ENCODE results near the gene TMOD4.

TMOD4 gene

DNA sequence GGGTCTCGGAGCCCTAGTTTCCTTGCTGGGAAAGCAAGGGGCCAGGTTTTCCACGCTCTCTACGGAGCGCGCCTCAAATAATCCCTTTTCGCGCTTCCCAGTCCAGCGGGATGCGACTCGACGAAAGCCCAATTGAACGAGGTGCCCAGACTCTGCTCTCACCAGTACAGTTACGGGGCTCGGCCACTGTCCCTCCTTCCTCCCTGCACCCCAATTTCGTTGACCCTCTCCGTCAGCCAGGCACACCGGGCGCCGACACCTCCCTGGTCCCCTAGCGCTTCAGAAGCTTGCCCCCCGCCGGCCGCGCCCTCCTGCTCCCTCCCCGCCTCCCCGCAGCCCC lies 29.7 kb downstream of the TMOD4 start:
- DNase-seq (ENCODE audit: low read depth in 1 of 2, low spot score in 1 of 2): no peak
- no peak for TF ChIP-seq GABPA (IDR thresholded peaks at IDR 0.05; ENCODE audit: low read depth)
- TF ChIP-seq POLR2AphosphoS5 (IDR thresholded peaks at IDR 0.05; ENCODE audit: low read depth): no peak
- TF ChIP-seq CTCF (IDR thresholded peaks at IDR 0.05; ENCODE audit: insufficient read depth, low read length): no peak
- no peak for TF ChIP-seq REST (IDR thresholded peaks at IDR 0.05; ENCODE audit: insufficient replicate concordance, low read depth)
- no peak for TF ChIP-seq SPI1 (IDR thresholded peaks at IDR 0.05; ENCODE audit: borderline replicate concordance, low read depth)
- H3K4me3 ChIP-seq (replicated peaks; ENCODE audit: insufficient read depth, low read length): peak overlapping the region; percentile 71
- peaks cover 16% of the 10 kb centered on the region for H3K27me3 ChIP-seq (ENCODE audit: insufficient read depth, poor library complexity, severe bottlenecking)
- H3K27ac ChIP-seq (replicated peaks): no peak overlapping the region

DNA sequence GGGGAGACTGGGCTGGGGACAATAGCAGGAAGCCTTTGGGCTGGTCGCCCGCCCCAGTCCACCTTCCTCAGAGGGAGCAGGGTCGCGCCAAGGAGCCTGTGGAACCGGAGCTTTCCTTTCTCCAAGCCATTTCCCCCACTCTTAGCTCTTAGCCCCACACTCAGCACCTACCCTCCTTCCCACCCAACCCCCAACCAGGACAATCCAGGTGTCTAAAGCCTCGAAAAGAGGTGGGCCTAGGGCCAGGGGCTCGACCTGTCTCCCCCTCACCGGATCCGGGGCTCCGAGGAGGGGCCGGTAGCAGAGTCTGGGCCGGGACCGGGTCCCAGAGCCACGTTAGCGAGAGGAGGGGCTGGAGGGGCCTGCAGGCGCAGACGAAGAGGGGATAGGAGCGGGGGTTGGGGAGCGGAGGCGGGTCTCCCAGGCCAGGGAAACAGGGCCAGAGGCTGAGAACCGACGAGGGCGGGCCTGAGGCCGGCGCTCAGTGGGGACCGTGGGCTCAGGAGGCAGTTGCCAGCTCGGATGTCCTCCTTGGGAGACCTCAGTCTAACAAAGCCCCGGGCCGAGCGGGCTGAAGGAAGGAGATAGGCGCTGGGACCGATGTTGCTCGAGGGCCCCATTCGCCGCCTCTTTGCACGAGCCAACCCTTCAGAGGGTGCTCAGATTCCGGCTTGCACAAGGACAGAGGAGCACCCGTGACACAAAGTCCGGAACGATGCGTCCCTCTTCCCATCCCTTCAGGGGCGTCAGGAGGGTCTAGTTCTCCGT lies 30.3 kb downstream of the TMOD4 start:
- peaks cover 16% of the 10 kb centered on the region for H3K27me3 ChIP-seq (ENCODE audit: insufficient read depth, poor library complexity, severe bottlenecking)
- H3K27ac ChIP-seq (replicated peaks): no peak overlapping the region
- DNase-seq (ENCODE audit: low read depth in 1 of 2, low spot score in 1 of 2): no peak
- no peak for TF ChIP-seq GABPA (IDR thresholded peaks at IDR 0.05; ENCODE audit: low read depth)
- TF ChIP-seq SPI1 (IDR thresholded peaks at IDR 0.05; ENCODE audit: borderline replicate concordance, low read depth): no peak
- TF ChIP-seq REST (IDR thresholded peaks at IDR 0.05; ENCODE audit: insufficient replicate concordance, low read depth): no peak
- no peak for TF ChIP-seq POLR2AphosphoS5 (IDR thresholded peaks at IDR 0.05; ENCODE audit: low read depth)
- TF ChIP-seq CTCF (IDR thresholded peaks at IDR 0.05; ENCODE audit: insufficient read depth, low read length): no peak
- peak overlapping the region; percentile 71 for H3K4me3 ChIP-seq (replicated peaks; ENCODE audit: insufficient read depth, low read length)

GRCh38 chr1:151144474-151145303 lies 31.1 kb downstream of the TMOD4 start:
- TF ChIP-seq SPI1 (IDR thresholded peaks at IDR 0.05; ENCODE audit: borderline replicate concordance, low read depth) (no peak), POLR2AphosphoS5 (IDR thresholded peaks at IDR 0.05; ENCODE audit: low read depth) (no peak), REST (IDR thresholded peaks at IDR 0.05; ENCODE audit: insufficient replicate concordance, low read depth) (peak; percentile 30), CTCF (IDR thresholded peaks at IDR 0.05; ENCODE audit: insufficient read depth, low read length) (no peak), GABPA (IDR thresholded peaks at IDR 0.05; ENCODE audit: low read depth) (no peak)
- no peak for DNase-seq (ENCODE audit: low read depth in 1 of 2, low spot score in 1 of 2)
- no peak overlapping the region for H3K4me3 ChIP-seq (replicated peaks; ENCODE audit: insufficient read depth, low read length)
- H3K27me3 ChIP-seq (ENCODE audit: insufficient read depth, poor library complexity, severe bottlenecking): peaks cover 16% of the 10 kb centered on the region
- no peak overlapping the region for H3K27ac ChIP-seq (replicated peaks)

Measured in HL-60 (cell line).